HG03066 (cell line): ENCODE measurements around the gene HOXA6.

Experiments used
- ATAC-seq: cut with Tn5 transposase; IDR thresholded peaks from one replicate; pipeline ENCODE4 v1.9.1; 2021; ENCODE audit warnings: low read depth; ENCODE audit not compliant: unreplicated experiment

HOXA6 gene

GRCh38 chr7:27101957-27102580 lies 45.5 kb downstream of the HOXA6 start:
- no peak for ATAC-seq

GRCh38 chr7:27101171-27101956 lies 46.2 kb downstream of the HOXA6 start:
- no peak for ATAC-seq

GRCh38 chr7:27100694-27101170 lies 46.8 kb downstream of the HOXA6 start:
- no peak for ATAC-seq

GRCh38 chr7:27099453-27100370 lies 47.9 kb downstream of the HOXA6 start:
- ATAC-seq = no peak

GRCh38 chr7:27098578-27099451 lies 48.8 kb downstream of the HOXA6 start:
- no peak for ATAC-seq

- no peak for ATAC-seq
Observed at GRCh38 chr7:27097686-27098577, 49.6 kb downstream of the HOXA6 start.

GRCh38 chr7:27096768-27097514 lies 50.6 kb downstream of the HOXA6 start:
- ATAC-seq = no peak

GRCh38 chr7:27095897-27096767 lies 51.4 kb downstream of the HOXA6 start, which contains the start of gene HOXA1:
TSS of gene HOXA1 (minus strand) at chr7:27096000. CDS start at chr7:27095912, 88 bp downstream.
- ATAC-seq = peak; percentile 88
